NCI-H1436 treated with DMSO at 0.1 percent for 48 hours (cell line): ENCODE data around the gene POC1A.
A peak's percentile ranks its signal among the peaks of the same experiment; 100 is the strongest.

Experiments used
- DNase-seq: peaks from one replicate; lab custom pipeline; 2025; lab: John Stamatoyannopoulos, UW

The POC1A gene

DNA sequence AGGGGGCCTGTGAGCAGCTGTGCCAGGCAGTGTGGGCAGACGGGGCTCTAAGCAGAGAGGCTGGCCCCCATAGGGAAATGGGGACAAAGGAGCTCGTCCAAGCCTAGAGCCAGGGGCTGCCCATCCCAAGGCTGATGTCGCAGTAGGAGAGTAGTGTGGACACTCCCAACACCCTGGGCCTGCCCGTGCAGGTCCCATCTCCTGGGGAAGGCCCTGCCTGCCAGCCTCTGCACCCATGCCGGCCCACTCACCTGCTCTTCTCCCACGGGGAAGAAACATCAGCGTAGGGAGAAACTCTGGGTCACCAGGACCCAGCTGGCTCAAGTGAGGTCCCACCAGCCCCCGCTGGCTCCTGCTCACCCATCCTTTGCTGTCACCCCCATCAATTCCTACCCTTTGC lies 87.2 kb downstream of the POC1A start:
- no peak for DNase-seq

DNA sequence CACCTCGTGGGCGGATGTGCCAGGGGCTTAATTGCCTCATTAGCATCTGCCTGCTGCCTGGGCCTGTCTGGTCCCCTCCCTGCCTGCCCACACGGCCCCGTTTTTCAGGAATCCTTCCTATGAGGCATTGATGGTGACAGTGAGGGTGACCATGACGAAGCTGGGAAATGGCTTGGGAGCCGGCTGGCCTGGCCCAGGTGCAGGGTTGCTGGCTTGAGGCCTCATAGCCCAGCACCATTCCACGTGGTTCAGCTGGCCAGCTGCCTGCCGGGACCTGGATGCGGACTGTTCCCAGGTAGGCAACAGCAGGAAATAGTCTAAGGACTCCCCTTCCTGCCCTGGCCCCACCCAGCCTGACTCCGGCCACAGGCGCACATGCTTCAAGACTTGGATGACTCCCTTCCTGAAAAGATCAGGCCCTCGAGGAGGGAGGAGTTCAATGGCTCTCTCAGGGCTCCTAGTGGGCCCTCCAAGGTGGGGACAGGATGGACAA lies 88.9 kb downstream of the POC1A start:
- DNase-seq, result no peak

DNA sequence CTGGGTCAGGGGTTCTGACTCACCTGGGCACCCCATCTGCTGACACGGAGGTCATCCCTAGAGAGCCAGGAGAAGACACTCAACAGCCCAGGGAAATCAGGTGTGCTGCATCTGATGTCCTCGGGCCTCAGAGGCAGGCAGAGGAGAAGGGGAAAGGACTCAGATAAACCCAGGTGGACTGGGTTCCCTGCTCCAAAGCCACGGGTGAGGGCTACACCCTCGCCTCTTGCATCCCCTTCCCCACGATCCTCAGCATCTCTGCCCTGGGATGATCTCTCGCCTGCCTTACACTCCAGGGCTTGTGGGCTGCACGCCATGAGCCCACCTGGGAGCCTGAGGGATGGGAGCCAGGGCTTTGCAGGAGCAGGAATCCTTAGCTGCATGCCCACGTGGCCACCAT lies 89.7 kb downstream of the POC1A start:
- DNase-seq, result no peak

DNA sequence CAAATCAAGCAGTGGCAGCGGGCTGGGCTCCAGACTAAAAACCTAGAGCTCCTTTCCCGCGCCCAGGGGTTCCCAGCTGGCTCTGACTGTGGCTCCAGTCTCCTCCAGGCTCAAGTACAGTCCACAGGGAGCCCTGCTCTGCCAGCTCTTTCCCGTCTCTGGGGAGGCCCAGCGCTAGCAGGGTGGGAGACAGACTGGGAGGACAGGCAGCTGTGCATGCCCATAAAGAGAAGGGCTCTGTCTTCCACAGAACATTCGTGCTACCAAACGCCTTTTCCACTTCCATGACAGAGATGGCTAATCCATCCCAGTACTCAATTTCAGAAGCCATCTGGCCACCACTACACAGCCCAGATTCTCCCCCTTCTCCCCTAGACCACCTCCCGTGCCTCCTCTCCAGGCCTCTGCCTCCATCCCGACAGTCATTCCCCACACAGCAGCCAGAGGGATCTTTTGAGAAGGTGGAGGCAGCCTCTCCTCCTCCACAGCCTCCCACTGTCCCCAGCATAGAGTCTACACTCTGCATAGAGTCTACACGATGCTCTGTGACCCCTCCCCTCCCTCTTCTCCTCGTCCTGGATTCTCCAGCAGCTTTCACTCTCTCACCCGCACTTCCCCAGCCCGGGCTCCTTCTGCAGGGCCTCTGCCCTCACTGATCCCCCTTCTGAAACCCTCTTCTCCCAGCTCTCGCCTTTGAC lies 91.0 kb downstream of the POC1A start:
- no peak for DNase-seq

DNA sequence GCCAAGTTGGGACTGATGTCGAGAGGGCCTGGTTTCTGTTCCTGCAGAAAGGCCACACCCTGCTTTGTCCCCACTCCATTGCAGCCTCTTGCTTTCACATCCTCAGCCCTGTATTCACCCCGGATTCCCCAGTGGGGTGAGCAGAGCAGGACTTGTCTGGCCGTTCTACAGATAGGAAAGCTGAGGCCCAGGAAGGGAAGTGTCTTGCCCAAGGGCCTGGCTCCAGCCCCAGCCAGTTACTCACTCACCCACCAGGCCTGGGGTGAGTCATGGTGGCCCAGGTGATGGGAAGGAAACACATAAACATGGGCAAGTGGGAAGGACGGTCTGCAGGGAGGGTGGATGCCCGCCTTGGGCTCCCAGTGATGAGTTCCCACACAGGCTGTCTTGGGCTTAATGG lies 91.7 kb downstream of the POC1A start:
- DNase-seq, result no peak

DNA sequence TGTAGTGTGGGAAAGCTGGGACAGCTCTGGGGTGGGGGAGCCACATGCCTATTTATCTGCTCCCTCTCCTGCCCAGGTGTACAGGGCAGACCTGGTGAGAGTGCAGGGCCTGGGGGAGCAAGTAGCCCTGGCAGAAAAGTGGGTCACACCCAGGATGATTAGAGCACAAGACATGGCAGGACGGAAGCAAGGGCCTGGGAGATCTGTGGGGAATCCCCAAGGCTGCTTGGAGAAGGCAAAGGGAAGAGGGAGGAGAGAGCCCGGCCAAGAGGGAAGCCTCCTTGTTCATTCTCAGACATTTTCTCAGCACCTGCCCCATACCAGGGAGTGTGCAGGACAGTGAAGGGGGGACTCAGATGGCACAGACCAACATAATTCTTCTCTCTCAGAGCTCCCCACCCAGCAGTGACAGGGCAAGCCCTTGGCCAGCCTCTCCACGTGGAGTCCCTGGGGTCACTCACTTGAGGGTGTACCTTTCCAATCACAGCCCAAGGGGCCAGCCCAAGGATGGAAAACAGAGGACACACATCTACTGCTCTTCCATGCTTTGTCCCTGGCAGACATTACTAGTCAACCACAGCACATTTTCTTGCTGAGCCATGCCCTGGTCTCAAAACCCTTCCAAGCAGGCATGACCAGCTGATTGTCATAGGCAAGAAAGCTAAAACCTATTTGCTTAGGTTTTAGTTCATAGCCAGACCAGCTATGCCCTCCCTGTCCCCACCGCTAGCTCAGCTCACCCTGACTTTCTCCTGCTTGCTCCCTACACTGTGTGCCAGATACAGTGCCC lies 92.9 kb downstream of the POC1A start:
- no peak for DNase-seq

DNA sequence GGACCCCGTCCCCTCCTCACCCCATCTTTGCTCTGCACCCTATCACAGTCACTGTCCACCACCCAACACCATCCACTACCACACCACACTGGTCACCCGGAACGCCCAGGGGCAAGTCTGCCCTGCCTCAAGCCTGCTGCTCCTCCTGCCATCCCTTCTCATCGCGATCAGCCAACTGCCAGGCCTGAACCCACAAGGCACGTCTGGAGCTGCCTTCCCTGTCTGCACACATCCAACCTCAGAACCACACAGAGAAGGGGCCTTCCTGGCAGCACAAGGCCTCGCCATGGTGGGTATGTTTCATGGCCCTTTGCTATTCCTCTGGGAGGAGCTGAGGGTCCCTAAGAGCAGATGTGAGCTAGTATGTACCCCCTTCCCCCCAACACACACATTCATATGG lies 94.4 kb downstream of the POC1A start:
- DNase-seq, result no peak

DNA sequence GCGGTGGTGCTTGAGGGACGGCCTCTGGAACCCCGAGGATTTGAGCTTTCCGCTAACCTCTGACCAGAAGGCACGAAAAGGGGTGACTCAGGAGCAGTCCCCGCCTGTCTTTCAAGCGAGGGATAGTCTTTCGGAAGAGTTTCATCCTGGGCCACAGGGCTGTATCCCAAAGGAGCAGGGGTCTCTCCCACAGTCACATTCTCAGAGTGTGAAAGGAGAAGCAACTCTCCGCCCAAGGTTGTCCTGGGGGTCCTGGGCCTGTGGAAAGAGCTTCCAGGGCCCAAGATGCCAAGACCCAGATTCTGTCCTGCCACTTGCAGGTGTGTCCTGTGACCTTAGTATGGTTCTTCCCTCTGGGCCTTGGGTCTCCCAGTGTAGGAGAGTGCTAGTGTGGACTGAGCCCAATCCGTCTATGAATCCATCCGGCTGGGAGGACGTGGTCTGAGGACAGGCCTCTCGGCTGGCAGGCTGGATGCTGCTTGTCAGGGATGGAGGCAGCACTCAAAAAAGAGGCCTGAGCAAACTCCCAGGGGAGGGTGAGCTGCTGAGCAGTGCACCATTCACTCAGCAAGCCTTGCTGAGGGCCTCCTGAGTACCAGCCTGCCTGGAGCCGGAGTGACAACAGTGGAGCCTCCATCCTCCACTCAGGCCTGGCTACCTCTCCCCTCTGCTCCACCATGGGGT lies 96.3 kb downstream of the POC1A start:
- DNase-seq, result no peak

DNA sequence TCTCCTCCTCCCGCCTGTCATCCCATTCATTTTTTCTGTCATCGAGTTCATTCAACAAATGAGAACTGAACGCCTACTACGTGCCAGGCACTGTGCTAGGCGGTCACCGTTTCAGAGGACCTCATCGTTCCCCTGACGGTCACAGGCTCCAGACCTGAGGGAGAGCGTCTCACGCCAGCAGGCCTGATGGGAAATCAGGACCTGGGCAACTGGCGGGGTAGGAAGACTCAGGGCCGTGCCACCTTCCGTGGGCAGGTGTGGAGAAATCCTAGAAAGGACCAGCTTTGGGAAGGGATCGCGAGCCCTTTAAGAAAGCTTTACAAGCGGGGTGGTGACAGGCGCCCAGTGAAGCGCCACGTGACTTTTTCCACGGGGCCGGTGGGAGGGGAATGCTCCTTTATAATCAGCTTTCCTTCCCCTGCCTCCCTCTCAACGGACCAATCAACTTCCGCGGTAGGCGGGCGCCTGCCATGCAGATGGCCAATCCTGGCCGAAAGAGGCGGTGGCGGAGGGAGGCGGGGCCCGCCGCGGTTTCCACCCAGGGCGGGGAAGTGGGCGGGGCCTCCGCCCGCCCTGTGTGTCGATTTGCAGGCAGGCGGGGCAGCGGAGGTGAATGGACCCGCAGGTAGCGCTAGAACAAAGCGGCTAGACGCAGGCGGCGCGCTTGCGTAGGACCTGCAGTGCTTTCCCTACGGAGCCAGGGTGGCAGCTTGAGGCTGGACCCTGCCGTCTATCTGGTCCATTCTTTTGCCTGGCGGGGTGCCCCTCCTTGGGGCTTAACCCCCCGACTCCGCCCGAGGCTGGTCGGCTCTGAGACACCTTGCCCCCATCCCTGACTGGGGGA lies 97.0 kb downstream of the POC1A start:
- peak; percentile 79 for DNase-seq

DNA sequence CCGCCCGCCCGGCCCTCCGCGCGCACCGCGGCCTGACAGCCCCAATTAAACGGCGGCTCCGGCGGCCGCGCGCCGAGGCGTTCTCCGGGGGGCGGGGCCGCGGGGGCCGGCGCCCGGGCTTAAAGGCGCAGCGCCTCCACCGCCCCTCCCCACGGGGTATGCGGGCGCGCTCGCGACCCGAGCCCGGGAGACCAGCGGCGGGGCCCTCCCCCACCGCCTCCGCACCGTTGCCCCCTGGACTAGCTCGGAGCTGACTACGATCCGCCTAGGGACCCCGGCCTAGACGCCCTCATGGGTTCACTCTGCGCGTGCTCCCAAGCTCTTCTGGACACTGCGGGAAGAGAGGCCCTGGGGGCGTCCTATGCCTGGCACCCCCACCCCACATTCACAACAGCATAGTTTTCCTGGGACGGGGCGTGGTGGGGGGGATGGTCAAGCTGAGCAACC lies 97.7 kb downstream of the POC1A start, which contains the start of gene DUSP7:
Gene DUSP7, minus strand, starts transcription at position 51 of the 447 bp plus-strand sequence. CDS start 205 bp downstream, outside the sequence.
- no peak for DNase-seq

DNA sequence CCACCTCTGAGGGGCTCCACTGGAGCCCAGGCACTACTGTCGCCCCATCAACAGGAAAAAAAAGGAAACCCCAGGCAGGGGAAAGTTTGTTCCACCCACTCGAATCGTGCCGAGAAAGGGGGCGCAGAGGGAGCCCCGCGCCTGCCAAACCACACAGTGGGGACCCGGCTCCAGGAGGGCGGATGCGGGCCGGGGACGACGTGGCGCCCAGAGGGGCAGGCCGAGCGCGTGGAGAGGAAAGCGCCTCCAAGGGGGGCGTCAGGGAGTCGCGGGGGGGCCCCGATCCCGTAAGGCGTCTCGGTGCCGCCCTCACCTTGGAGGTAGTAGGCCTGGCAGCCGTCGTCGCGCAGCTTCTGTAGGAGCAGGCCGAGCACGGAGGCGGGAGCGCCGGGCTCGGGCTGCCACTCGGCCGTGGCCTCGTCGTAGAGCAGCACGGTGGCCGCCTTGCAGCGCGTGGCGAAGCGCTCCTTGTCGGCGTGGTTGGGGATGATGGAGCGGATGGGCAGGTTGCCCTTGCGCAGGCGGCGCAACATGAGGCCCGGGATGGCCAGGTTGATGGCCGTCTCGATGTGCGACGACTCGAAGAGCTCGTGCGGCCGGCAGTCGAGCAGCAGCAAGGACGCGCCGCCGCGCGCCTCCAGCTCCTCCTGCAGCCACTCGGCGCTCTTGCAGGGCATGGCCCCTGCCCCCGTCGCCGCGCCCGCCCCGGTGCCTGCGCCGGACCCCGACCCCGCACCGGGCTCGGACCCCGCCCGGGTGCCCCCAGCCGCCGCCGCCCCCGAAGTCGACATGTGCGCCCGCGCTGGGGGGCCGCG lies 98.5 kb downstream of the POC1A start:
- no peak for DNase-seq

DNA sequence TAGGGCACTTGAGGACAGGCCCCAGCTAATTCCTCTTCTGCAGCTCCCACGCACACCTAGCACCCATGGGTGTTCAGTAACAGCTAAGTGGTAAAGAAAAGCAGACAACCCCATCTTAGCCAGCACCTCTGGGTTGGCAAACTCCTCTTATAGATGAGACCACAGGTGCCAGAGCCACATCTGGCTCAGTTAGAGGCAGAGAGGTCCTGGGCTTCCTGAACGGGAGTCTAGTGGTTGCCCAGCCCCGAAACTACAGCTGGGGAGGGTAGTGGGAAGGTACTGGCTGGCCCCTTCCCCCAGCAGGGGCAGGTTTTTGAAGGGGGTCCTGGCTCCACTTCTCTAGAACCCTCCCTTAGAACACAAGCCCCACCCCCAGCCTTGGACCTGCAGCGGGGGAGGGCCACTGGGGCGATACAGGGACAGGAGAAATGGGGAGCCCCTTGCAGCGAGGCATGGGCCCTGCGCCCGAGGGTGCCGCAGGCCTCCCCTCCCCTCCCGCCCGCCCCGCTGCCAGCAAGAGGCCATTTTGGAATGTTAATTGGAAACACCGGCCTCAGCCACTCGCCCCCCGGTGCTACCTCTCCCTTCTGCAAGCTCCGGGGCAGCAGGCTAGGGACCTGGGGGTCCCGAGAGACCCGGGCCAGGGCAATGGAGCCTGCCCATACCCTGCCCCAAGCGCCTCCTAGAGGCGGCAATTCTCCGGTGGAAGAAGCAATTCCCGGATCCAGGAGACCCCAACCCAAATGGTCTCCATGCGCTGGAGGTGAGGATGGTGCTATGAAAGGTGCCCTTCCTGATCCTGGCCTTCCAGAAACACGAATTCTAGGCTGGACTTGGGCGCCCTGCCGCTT lies 99.3 kb downstream of the POC1A start:
- no peak for DNase-seq

DNA sequence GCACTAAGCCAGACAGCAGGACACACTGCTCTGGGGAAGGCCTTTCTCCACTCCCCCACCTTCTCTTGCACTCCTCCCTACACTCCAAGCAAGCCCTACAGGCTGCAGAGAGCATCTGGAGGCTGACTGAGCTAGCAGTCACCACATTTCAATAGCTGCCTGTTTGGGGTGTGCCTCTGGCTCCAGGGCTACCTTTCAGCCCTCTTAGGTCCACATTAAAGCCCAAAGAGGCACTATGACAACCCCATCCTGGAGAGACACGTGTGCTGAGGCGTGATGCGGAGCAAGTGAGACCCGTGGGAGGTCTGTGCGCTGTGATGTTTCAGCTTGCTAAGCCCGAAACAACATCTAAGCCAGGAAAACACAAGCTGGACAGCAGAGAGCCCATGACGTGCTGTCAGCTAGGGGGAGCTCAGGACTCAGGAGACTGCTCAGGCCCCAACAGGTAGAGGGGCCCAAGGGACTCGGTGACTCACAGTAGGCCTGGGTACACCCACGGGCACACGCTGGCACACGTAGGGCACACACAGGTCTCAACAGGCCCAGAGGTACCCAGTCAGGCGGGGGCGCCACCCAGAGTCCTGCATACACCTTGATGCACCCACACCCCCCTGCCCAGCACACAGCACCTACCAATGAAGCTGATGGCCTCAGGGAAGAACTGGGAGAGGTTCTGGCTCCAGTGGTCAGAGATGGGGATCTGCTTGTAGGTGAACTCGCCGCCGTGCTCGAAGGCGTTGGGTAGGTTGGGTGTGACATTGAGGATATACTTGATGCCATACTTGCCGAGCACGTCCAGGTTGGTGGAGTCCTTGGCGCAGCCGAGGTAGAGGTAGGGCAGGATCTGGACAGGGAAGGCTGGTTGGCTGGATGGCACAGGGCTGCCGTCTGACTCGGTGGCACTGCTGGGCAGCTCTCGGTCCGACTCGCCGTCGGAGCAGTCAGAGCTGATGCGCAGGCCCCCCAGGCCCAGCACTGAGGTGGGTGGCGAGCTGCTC lies 100.6 kb downstream of the POC1A start:
- no peak for DNase-seq

DNA sequence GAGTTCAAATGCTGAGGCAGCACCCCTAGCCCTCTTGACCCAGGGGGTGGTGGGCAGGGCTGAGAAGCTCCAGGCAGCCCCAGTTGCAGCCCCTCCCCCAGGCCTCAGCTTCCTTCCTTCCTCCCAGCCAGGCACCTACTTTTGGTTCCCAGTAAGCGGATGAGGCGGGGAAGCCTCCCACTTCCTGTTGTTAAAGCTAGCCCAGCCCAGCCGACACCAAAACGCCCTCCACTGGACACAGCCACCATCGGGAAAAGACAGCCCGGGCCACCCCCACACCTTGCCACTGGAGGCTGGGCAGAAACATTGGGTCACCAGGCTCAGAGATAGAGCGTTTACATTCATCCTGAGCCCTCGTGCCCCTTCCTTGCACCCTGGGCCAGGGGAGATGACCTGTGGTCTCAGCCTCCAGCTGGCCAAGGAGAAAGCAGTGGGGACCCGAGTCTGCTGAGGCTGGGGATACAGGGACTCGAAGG lies 101.4 kb downstream of the POC1A start:
- no peak for DNase-seq

DNA sequence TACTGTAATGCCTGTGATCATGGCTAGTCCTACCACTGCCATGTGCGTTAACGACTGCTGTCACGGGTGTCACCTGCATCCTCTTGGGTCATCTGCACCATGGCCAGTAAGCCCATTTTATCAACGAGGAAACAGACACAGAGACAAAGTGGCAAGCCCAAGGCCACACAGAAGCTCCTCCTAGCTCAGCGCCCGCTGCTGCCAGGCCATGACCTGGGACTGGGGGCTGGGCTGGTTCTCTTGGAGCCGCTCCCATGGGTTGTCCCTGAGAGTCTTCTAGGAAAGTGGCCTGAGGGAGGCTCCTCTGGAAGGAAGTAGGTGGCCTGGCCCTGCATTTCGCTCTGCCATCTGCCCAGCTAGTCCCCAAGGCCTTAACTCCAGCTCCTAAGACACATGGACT lies 102.8 kb downstream of the POC1A start:
- no peak for DNase-seq

DNA sequence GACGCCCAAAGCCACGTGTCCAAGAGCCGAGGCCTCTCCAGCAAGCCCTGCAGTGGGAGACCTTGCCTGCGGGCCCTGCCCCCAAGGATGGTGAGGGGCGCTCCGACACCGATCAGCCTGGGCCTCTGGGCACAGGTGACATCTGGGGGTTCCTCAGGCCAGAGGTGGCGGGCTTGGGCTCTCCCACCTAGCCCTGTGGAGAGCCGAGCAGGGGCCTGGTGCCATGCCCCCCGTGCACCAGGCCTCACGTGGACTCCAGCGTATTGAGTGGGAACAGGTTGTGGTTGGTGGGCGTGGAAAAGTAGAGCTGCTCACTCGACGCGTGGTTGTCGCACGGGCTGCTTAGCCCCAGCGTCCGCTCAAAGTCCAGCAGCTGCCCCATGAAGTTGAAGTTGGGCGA lies 103.7 kb downstream of the POC1A start:
- no peak for DNase-seq

DNA sequence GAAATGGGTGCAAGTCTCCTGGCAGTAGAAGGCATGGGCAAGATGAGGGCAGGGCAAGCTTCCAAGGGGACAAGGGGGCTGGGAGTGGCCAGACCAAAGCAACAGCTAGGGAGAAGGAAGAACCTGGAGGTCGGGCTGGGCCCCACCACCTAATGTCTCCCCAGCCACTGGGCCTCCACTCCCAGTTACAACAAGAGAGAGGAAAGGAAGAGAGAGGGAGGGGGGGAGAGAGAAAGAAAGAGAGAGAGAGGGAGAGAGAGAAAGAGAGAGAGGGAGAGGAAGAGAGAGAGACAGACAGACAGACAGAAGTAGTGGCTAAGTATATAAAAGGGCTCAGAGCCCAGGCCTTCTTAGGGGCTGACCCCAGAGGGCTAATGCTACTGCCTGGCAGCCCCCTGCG lies 104.7 kb downstream of the POC1A start:
- no peak for DNase-seq

DNA sequence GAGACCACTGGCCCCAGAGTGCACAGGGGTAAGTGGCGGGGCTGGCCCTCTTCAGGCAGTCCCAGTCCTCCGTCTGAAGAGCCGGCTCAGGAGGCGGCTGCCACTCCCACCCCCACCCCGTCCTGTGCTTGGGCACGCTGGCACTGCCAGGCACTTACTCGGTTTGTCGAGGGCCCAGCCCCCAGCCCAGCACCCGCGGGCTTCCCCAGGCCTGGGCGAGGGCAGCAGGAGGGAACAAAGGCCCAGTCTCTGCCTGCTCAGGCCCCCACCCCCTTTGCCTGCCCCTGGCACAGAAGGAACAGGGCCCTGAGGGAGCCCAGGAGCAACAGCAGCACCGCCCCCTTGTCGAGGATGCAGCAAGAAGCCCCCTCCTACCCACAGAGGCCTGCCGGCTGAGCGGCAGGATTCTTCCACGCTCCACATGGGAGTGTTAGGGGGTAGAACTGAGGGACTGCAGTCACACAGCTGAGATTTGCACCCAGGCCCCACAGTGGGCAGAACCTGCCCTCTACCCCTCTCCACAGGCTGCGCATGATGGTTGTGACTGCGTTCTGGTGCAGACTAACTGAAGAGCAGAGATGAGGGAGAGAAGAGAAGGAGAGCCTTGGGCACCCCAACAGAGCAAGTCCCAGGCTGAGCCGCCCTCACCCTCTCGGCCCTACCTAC lies 106.8 kb downstream of the POC1A start:
- no peak for DNase-seq
